ENCODE measurements around the gene AXIN1.

DNA sequence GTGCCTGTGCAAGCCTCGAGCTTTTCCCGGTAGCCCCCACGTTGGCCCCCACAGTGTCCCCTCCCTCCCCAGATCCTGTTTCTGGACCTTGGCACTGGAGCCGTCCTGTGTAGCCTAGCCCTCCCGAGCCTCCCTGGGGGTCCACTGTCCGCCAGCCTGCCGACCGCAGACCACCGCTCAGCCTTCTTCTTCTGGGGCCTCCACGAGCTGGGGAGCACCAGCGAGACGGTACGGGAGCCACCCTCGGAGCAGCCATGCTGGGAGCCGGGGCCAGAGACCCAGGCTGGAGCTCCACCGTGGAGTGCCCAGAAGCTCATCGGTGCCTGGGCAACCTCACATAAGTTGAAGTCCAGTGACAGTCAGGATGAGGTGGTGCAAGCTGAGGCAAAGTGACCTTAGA lies 88.6 kb downstream of the AXIN1 start:
- TF ChIP-seq EZH2 (IDR thresholded peaks at IDR 0.05; ENCODE audit: borderline replicate concordance, low read depth, low read length, poor library complexity, severe bottlenecking) = no peak
- TF ChIP-seq, protein P1, sequence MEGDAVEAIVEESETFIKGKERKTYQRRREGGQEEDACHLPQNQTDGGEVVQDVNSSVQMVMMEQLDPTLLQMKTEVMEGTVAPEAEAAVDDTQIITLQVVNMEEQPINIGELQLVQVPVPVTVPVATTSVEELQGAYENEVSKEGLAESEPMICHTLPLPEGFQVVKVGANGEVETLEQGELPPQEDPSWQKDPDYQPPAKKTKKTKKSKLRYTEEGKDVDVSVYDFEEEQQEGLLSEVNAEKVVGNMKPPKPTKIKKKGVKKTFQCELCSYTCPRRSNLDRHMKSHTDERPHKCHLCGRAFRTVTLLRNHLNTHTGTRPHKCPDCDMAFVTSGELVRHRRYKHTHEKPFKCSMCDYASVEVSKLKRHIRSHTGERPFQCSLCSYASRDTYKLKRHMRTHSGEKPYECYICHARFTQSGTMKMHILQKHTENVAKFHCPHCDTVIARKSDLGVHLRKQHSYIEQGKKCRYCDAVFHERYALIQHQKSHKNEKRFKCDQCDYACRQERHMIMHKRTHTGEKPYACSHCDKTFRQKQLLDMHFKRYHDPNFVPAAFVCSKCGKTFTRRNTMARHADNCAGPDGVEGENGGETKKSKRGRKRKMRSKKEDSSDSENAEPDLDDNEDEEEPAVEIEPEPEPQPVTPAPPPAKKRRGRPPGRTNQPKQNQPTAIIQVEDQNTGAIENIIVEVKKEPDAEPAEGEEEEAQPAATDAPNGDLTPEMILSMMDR (conservative IDR thresholded peaks at IDR 0.05; ENCODE audit: low read depth, low read length) = no peak
